Heart right ventricle (tissue), 16 donors: ENCODE data around the gene BLOC1S3. TPM values are rescaled to one million over a fixed set of nuclear protein-coding genes. Genes with fewer than 3 reads are reported as not detected.

Experiments
- ATAC-seq, 8 donors: fragments of 200-7000 bp; cut with Tn5 transposase; one replicate each; pipeline ENCODE4 v1.9.1; 2020; ENCODE audit warnings: mild to moderate bottlenecking in 8 of 8, moderate library complexity in 8 of 8, moderate number of reproducible peaks in 1 of 8
- DNase-seq, 2 donors: peaks; one replicate each; pipeline ENCODE4 v3.0.0-alpha.2; 2020
- H3K27ac ChIP-seq, 10 donors: fragments of 200-600 bp; sonication (generic) in 2 of 10; one replicate each; pipeline versions ENCODE4 v1.5.0 to v1.8.0; 2020 to 2022; ENCODE audit warnings: mild to moderate bottlenecking in 3 of 10
- H3K27me3 ChIP-seq, 7 donors: fragments of 200-600 bp; one replicate each; pipeline ENCODE4 v1.8.0; 2021 to 2022; ENCODE audit warnings: mild to moderate bottlenecking in 2 of 7
- H3K36me3 ChIP-seq, 9 donors: fragments of 200-600 bp; sonication (generic) in 1 of 9; one replicate each; pipeline versions ENCODE4 v1.5.0 to v1.8.0; 2020 to 2022; ENCODE audit warnings: mild to moderate bottlenecking in 2 of 9
- H3K4me1 ChIP-seq, 9 donors: fragments of 200-600 bp; sonication (generic) in 1 of 9; one replicate each; pipeline versions ENCODE4 v1.5.0 to v1.8.0; 2020 to 2022; ENCODE audit warnings: mild to moderate bottlenecking in 4 of 9
- H3K4me3 ChIP-seq, 10 donors: fragments of 200-600 bp; sonication (generic) in 2 of 10; one replicate each; pipeline versions ENCODE4 v1.5.0 to v1.8.0; 2020 to 2022; ENCODE audit warnings: mild to moderate bottlenecking in 7 of 10, moderate library complexity in 2 of 10
- H3K9me3 ChIP-seq, 11 donors: fragments of 200-600 bp in 10 of 11; sonication (generic) in 2 of 11; one replicate each; pipeline versions ENCODE4 v1.5.0 to v1.8.0; 2013 to 2022; ENCODE audit warnings: mild to moderate bottlenecking in 2 of 11, control low read depth in 1 of 11, moderate library complexity in 1 of 11
- WGBS, 2 donors: extraction: QIAGEN DNeasy Blood & Tissue Kit; methylation state at CpG; one replicate each; pipeline ENCODE4 v1.1.7; 2013; ENCODE audit warnings: inconsistent platforms in 1 of 2; 5-methylcytosine and 5-hydroxymethylcytosine counted together
- intact Hi-C, 10 donors: fragments of 100-400 bp; cut with DNase I; formaldehyde crosslinking; loops; one replicate each; pipeline versions ENCODE4 v1.11.1 to v1.14.2; 2022
- polyA plus RNA-seq, 2 donors: library from polyadenylated mRNA; stranded (reverse); fragments of 200-250 nt; gene quantifications; one replicate each; pipeline ENCODE4 v1.2.3, GENCODE V29; 2013
- total RNA-seq, 10 donors: library from RNA; stranded (reverse); fragmentation: NEBNext Ultra II Directional in 3 of 10; extraction: Animal tissue kit (Norgen Biotek cat#: 25700) in 3 of 10; gene quantifications; one replicate each; pipeline versions ENCODE4 v1.2.1 to v1.2.4, GENCODE V29; 2021 to 2023
- TF ChIP-seq, protein P1 (sequence below), 9 donors: fragments of 200-600 bp; sonication (generic) in 2 of 9; IDR thresholded peaks; one replicate each; pipeline versions ENCODE4 v1.5.0 to v1.8.0; 2021 to 2022; ENCODE audit warnings: antibody characterized with exemption in 9 of 9, mild to moderate bottlenecking in 5 of 9, moderate library complexity in 1 of 9
- donor health status: Arrhythmogenic right ventricular cardiomyopathy.
- donor health status: ischemic (EF 13 %, LVEDD 7.1; RV severe dilation, severe dysfunction).
- donor health status: healthy with polysubstance abuse.
- donor health status: DM: no; HTN: yes; CAD: no.
- donor health status: DM: no; HTN: no; CAD: no.
- donor health status: ischemic (EF 25% LVEDD 6.9; RV normal size, moderate dysfunction).
- donor health status: ischemic (EF 25% LVEDD 5.7; RV mildly dilated, moderate dysfunction).
- donor health status: healthy.
- donor health status: DM: yes; HTN: yes; CAD: no.
- donor health status: Ischemic cardiomyopathy.
- donor health status: ischemic (EF 35%, LVEDD 5.7; RV mildly dilated, moderate dysfunction).
- donor health status: nonischemic (EF 11% LVEDD 7.7; RV severe dilation, severe dysfunction).
- donor health status: DM: yes; HTN: yes; CAD: no.
- donor health status: PGD.
- donor health status: ischemic (EF 29% LVEDD 5.4; RV normal size, mild dysfunction).
- donor health status: nonischemic (EF 23%, LVEDD 6.1; RV moderate dilation, normal function).

BLOC1S3 gene
- total and polyA plus RNA-seq, 12 donors: 2.2 to 8.6 (median 4.8) TPM

DNA sequence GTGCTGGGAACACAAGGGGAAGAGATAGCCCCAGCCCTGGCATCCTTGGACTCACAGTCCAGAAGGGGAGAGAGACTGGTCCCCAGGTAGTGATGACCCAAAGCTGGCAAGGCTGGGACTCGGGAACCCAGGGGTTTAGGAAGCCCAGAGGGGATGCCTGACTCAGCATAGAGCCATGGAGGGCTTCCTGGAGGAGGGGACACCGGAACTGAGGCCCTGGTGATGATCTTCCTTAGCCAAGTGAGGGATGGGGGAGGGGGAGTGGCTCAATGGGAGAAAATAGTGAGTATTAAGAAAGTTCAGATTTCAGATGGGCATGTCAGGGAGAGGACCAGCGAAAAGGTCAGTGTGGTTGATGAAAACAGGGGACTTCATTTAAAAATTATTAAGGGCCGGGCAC, 39.8 kb downstream of the BLOC1S3 start:
- no peak for DNase-seq
- TF ChIP-seq, protein P1, sequence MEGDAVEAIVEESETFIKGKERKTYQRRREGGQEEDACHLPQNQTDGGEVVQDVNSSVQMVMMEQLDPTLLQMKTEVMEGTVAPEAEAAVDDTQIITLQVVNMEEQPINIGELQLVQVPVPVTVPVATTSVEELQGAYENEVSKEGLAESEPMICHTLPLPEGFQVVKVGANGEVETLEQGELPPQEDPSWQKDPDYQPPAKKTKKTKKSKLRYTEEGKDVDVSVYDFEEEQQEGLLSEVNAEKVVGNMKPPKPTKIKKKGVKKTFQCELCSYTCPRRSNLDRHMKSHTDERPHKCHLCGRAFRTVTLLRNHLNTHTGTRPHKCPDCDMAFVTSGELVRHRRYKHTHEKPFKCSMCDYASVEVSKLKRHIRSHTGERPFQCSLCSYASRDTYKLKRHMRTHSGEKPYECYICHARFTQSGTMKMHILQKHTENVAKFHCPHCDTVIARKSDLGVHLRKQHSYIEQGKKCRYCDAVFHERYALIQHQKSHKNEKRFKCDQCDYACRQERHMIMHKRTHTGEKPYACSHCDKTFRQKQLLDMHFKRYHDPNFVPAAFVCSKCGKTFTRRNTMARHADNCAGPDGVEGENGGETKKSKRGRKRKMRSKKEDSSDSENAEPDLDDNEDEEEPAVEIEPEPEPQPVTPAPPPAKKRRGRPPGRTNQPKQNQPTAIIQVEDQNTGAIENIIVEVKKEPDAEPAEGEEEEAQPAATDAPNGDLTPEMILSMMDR (IDR thresholded peaks at IDR 0.05): no peak
- peaks cover 0 to 46% (median 27%) of the 10 kb centered on the region in 7 donors for H3K27me3 ChIP-seq
- peaks cover 0 to 3% (median 0%) of the 10 kb centered on the region in 9 donors for H3K36me3 ChIP-seq
- no peak overlapping the region for H3K27ac ChIP-seq
- ATAC-seq: no peak
- intact Hi-C loops: no loop called here
- no peak overlapping the region for H3K4me3 ChIP-seq
- 63 to 66% methylated on average over 4 of the region's 4 CpGs for WGBS, 2 donors
- H3K4me1 ChIP-seq: peaks cover 0 to 30% (median 12%) of the 10 kb centered on the region in 9 donors
- no peaks in the 10 kb centered on the region for H3K9me3 ChIP-seq

DNA sequence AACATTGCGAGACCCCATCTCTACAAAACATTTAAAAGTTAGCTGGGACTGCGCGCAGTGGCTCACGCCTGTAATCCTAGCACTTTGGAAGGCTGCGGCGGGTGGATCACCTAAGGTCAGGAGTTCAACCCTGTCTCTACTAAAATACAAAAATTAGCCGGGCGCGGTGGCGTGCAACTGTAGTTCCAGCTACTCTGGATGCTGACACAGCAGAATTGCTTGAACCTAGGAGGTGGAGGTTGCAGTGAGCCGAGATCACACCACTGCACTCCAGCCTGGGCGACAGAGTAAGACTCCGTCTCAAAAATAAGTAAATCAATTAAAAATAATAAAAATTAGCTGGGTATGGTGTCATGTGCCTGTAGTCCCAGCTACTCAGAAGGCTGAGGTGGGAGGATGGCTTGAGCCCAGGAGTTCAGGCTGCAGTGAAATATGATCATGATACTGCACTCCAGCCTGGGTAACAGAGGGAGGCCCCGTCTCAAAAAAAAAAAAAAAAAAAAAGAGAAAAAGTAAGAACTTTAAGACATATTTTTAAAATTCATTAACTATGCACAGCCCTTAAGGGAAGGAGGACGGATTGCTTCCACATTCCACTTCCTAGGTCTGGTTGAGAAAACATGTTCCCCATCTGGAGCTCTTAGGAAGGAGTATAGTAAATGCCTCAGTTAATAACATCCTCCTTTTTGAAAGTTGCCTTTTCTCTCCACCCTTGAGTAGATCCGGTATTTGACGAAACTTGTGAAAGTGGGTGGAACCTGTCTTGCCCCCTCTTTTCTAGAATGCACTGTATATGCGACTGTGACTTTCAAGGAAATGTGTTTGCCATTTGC, 40.5 kb downstream of the BLOC1S3 start:
- Histone ChIP-seq H3K27me3 (peaks cover 0 to 46% (median 27%) of the 10 kb centered on the region in 7 donors), H3K36me3 (peaks cover 0 to 3% (median 0%) of the 10 kb centered on the region in 9 donors), H3K4me1 (peaks cover 0 to 30% (median 12%) of the 10 kb centered on the region in 9 donors), H3K9me3 (no peaks in the 10 kb centered on the region), H3K4me3 (no peak overlapping the region), H3K27ac (no peak overlapping the region)
- TF ChIP-seq, protein P1 (IDR thresholded peaks at IDR 0.05): no peak
- DNase-seq: no peak
- 81 to 84% methylated on average over 18 of the region's 18 CpGs for WGBS, 2 donors
- intact Hi-C loops: no loop called here
- ATAC-seq: no peak

GRCh38 chr19:45222724-45223123, 44.1 kb downstream of the BLOC1S3 start:
- no peak for DNase-seq
- 94 to 95% methylated on average over 6 of the region's 6 CpGs for WGBS, 2 donors

DNA sequence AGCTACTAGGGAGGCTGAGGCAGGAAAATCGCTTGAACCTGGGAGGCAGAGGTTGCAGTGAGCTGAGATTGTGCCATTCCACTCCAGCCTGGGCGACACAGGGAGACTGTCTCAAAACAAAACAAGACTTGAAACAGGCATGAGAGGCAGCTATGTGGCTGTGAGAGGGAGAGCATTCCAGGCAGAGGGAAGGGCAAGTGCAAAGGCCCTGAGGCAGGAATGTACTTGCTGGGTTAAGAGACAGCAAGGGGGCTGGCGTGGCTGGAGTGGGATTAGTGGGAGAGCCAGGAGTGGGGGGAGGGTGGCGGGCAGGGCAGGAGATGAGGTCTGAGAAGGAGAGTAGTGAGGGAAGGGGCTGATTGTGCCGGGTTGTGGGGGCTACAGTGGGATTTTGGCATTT, 45.3 kb downstream of the BLOC1S3 start:
- H3K27me3 ChIP-seq: peaks cover 0 to 11% (median 0%) of the 10 kb centered on the region in 7 donors
- DNase-seq: no peak
- H3K4me1 ChIP-seq: peaks cover 0 to 7% (median 0%) of the 10 kb centered on the region in 9 donors
- ATAC-seq: no peak
- H3K4me3 ChIP-seq: no peak overlapping the region
- TF ChIP-seq, protein P1 (IDR thresholded peaks at IDR 0.05): no peak
- intact Hi-C loops: no loop called here
- no peaks in the 10 kb centered on the region for H3K9me3 ChIP-seq
- WGBS, 2 donors: 86 to 96% methylated on average over 5 of the region's 5 CpGs
- H3K36me3 ChIP-seq: peaks cover 0 to 3% (median 0%) of the 10 kb centered on the region in 9 donors
- H3K27ac ChIP-seq: no peak overlapping the region

More at GRCh38 chr19:45222724-45223123, 44.1 kb downstream of the BLOC1S3 start:
- peaks cover 0 to 3% (median 0%) of the 10 kb centered on the region in 9 donors for H3K36me3 ChIP-seq
- H3K27me3 ChIP-seq: peaks cover 0 to 15% (median 7%) of the 10 kb centered on the region in 7 donors
- no peak overlapping the region for H3K27ac ChIP-seq
- H3K9me3 ChIP-seq: no peaks in the 10 kb centered on the region
- H3K4me3 ChIP-seq: no peak overlapping the region
- intact Hi-C loops: no loop called here
- H3K4me1 ChIP-seq: peaks cover 0 to 7% (median 0%) of the 10 kb centered on the region in 9 donors
- TF ChIP-seq, protein P1 (IDR thresholded peaks at IDR 0.05): no peak
- no peak for ATAC-seq
